22Rv1 (cell line): Measurements from ENCODE around the gene TTLL5.

ENCODE experiments used
- ZFX ChIP-seq: fragments of 450-650 bp; IDR thresholded peaks from 2 replicates; pipeline ENCODE4 v1.6.1; 2017; ENCODE audit warnings: antibody characterized with exemption, borderline replicate concordance
- TF ChIP-seq, protein P1 (sequence below): fragments of 450-650 bp; IDR thresholded peaks from 2 replicates; pipeline ENCODE4 v1.5.1; 2017; ENCODE audit warnings: mild to moderate bottlenecking

GRCh38 chr14:75848167-75848913, 187.3 kb downstream of the TTLL5 start:
- TF ChIP-seq, protein P1, sequence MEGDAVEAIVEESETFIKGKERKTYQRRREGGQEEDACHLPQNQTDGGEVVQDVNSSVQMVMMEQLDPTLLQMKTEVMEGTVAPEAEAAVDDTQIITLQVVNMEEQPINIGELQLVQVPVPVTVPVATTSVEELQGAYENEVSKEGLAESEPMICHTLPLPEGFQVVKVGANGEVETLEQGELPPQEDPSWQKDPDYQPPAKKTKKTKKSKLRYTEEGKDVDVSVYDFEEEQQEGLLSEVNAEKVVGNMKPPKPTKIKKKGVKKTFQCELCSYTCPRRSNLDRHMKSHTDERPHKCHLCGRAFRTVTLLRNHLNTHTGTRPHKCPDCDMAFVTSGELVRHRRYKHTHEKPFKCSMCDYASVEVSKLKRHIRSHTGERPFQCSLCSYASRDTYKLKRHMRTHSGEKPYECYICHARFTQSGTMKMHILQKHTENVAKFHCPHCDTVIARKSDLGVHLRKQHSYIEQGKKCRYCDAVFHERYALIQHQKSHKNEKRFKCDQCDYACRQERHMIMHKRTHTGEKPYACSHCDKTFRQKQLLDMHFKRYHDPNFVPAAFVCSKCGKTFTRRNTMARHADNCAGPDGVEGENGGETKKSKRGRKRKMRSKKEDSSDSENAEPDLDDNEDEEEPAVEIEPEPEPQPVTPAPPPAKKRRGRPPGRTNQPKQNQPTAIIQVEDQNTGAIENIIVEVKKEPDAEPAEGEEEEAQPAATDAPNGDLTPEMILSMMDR: no peak
- no peak for TF ChIP-seq ZFX
